Activated CD4-positive, alpha-beta T cell treated with anti-CD3 and anti-CD28 coated beads, Interleukin-2, amount 10 ng/mL, durations not matched to agents 7 days and 5 days (primary cell): Measurements from ENCODE around the gene RBP2. TPM values are rescaled to one million over a fixed set of nuclear protein-coding genes. Genes with fewer than 3 reads are reported as not detected.

Experiments
- CTCF ChIA-PET: fragments of 350-600 bp; sonication (Branson Sonifier 250); formaldehyde crosslinking; loops from one replicate; lab custom pipeline; 2021; ENCODE audit warnings: antibody characterized with exemption; lab: Charles Lee
- POLR2A ChIA-PET: fragments of 350-600 bp; sonication (Branson Sonifier 250); formaldehyde crosslinking; loops from one replicate; lab custom pipeline; 2021; ENCODE audit warnings: antibody characterized with exemption; lab: Charles Lee
- DNase-seq: peaks from one replicate; pipeline ENCODE4 v3.0.0-alpha.2; 2020
- H3K27ac Mint-ChIP-seq: one replicate; pipeline ENCODE4 v1.8.0; 2021; ENCODE audit warnings: mild to moderate bottlenecking, moderate library complexity, mixed read lengths
- H3K27me3 Mint-ChIP-seq: one replicate; pipeline ENCODE4 v1.8.0; 2021; ENCODE audit warnings: mixed read lengths
- H3K36me3 Mint-ChIP-seq: one replicate; pipeline ENCODE4 v1.8.0; 2021; ENCODE audit warnings: low read depth, mixed read lengths
- H3K4me1 Mint-ChIP-seq: one replicate; pipeline ENCODE4 v1.8.0; 2021; ENCODE audit warnings: mixed read lengths
- H3K4me3 Mint-ChIP-seq: one replicate; pipeline ENCODE4 v1.8.0; 2021; ENCODE audit warnings: mild to moderate bottlenecking, moderate library complexity, mixed read lengths
- H3K9me3 Mint-ChIP-seq: one replicate; pipeline ENCODE4 v1.8.0; 2021; ENCODE audit warnings: mixed read lengths
- total RNA-seq, 2 experiments: library from RNA; stranded (reverse); gene quantifications; one replicate each; pipeline ENCODE4 v1.2.3, GENCODE V29; 2021

The RBP2 gene
- total RNA-seq, 2 experiments from 2014 or later: not detected

- Mint-ChIP-seq H3K4me3 (no peak overlapping the region), H3K9me3 (no peaks in the 10 kb centered on the region), H3K36me3 (no peaks in the 10 kb centered on the region), H3K4me1 (no peaks in the 10 kb centered on the region), H3K27me3 (no peaks in the 10 kb centered on the region), H3K27ac (no peak overlapping the region)
- CTCF ChIA-PET: no interaction called here
- no peak for DNase-seq
- POLR2A ChIA-PET: no interaction called here
Measured at GRCh38 chr3:139450159-139450558, 26.2 kb downstream of the RBP2 start.

GRCh38 chr3:139449566-139449965, 26.8 kb downstream of the RBP2 start:
- no peaks in the 10 kb centered on the region for H3K4me1 Mint-ChIP-seq
- CTCF ChIA-PET: no interaction called here
- no peaks in the 10 kb centered on the region for H3K9me3 Mint-ChIP-seq

GRCh38 chr3:139448104-139448503, 28.2 kb downstream of the RBP2 start:
- no peaks in the 10 kb centered on the region for H3K36me3 Mint-ChIP-seq
- no peak overlapping the region for H3K4me3 Mint-ChIP-seq
- no peaks in the 10 kb centered on the region for H3K27me3 Mint-ChIP-seq
- CTCF ChIA-PET: interaction anchor here (0.9 to 1.2 kb wide), 3 partner anchors 8 to 1745 kb away, joined by 3 to 4 read pairs (median 3); no protein-coding TSS in a partner anchor
- POLR2A ChIA-PET: no interaction called here
- no peaks in the 10 kb centered on the region for H3K4me1 Mint-ChIP-seq
- DNase-seq: no peak
- no peak overlapping the region for H3K27ac Mint-ChIP-seq
- H3K9me3 Mint-ChIP-seq: no peaks in the 10 kb centered on the region

More at GRCh38 chr3:139449566-139449965, 26.8 kb downstream of the RBP2 start:
- POLR2A ChIA-PET: no interaction called here
- no peak for DNase-seq
- no peaks in the 10 kb centered on the region for H3K36me3 Mint-ChIP-seq
- H3K27me3 Mint-ChIP-seq: no peaks in the 10 kb centered on the region
- H3K4me3 Mint-ChIP-seq: no peak overlapping the region
- no peak overlapping the region for H3K27ac Mint-ChIP-seq

GRCh38 chr3:139447486-139447885, 28.8 kb downstream of the RBP2 start:
- CTCF ChIA-PET: interaction anchor here (0.9 to 1.2 kb wide), 3 partner anchors 9 to 1744 kb away, joined by 3 to 4 read pairs (median 3); no protein-coding TSS in a partner anchor
- DNase-seq: no peak

GRCh38 chr3:139444446-139444845, 31.9 kb downstream of the RBP2 start:
- ChIA-PET CTCF (no interaction called here), POLR2A (no interaction called here)
- no peaks in the 10 kb centered on the region for H3K36me3 Mint-ChIP-seq
- DNase-seq: no peak
- H3K27ac Mint-ChIP-seq: no peak overlapping the region
- H3K4me1 Mint-ChIP-seq: no peaks in the 10 kb centered on the region
- no peaks in the 10 kb centered on the region for H3K27me3 Mint-ChIP-seq
- no peaks in the 10 kb centered on the region for H3K9me3 Mint-ChIP-seq
- no peak overlapping the region for H3K4me3 Mint-ChIP-seq

More at GRCh38 chr3:139447486-139447885, 28.8 kb downstream of the RBP2 start:
- H3K4me3 Mint-ChIP-seq: no peak overlapping the region
- H3K4me1 Mint-ChIP-seq: no peaks in the 10 kb centered on the region
- POLR2A ChIA-PET: no interaction called here
- H3K27me3 Mint-ChIP-seq: no peaks in the 10 kb centered on the region
- H3K27ac Mint-ChIP-seq: no peak overlapping the region
- H3K36me3 Mint-ChIP-seq: no peaks in the 10 kb centered on the region
- H3K9me3 Mint-ChIP-seq: no peaks in the 10 kb centered on the region

DNA sequence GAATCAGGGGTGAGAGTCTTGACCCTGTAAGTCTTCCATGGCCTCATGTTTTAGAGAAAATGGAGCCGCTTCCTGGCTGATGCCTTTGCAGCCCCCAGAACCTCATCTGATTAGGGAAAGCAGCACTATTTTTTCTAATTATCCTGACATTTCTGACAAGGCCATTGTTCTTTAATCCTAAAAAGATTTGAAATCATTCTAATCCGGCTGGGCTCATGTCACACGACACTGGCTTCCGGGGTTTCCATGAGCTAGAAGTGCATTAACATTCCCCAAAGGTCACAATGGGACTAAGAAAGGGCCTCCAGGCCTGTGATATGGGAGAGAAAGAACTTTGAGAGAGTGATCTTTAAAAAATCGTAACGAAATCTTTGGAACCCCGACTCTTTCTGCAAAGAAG, 33.1 kb downstream of the RBP2 start:
- CTCF ChIA-PET: no interaction called here

GRCh38 chr3:139441656-139442055, 34.7 kb downstream of the RBP2 start:
- Mint-ChIP-seq H3K27ac (no peak overlapping the region), H3K4me3 (no peak overlapping the region), H3K36me3 (no peaks in the 10 kb centered on the region), H3K27me3 (no peaks in the 10 kb centered on the region), H3K4me1 (no peaks in the 10 kb centered on the region), H3K9me3 (no peaks in the 10 kb centered on the region)
- no peak for DNase-seq
- ChIA-PET POLR2A (no interaction called here), CTCF (no interaction called here)

More for the DNA sequence above, 33.1 kb downstream of the RBP2 start:
- POLR2A ChIA-PET: no interaction called here
- no peak overlapping the region for H3K27ac Mint-ChIP-seq
- H3K4me1 Mint-ChIP-seq: no peaks in the 10 kb centered on the region
- no peaks in the 10 kb centered on the region for H3K36me3 Mint-ChIP-seq
- H3K27me3 Mint-ChIP-seq: no peaks in the 10 kb centered on the region
- H3K9me3 Mint-ChIP-seq: no peaks in the 10 kb centered on the region
- no peak for DNase-seq
- H3K4me3 Mint-ChIP-seq: no peak overlapping the region

GRCh38 chr3:139440639-139441556, 35.4 kb downstream of the RBP2 start:
- no peaks in the 10 kb centered on the region for H3K36me3 Mint-ChIP-seq
- ChIA-PET CTCF (interaction anchor here (0.6 kb wide), 1 partner anchor 30 kb away, joined by 3 read pairs; no protein-coding TSS in a partner anchor), POLR2A (no interaction called here)
- H3K4me3 Mint-ChIP-seq: no peak overlapping the region
- no peak for DNase-seq
- H3K27ac Mint-ChIP-seq: no peak overlapping the region
- H3K4me1 Mint-ChIP-seq: no peaks in the 10 kb centered on the region
- H3K27me3 Mint-ChIP-seq: no peaks in the 10 kb centered on the region
- H3K9me3 Mint-ChIP-seq: no peaks in the 10 kb centered on the region

GRCh38 chr3:139439278-139439677, 37.0 kb downstream of the RBP2 start:
- no peaks in the 10 kb centered on the region for H3K4me1 Mint-ChIP-seq
- H3K27me3 Mint-ChIP-seq: no peaks in the 10 kb centered on the region
- H3K27ac Mint-ChIP-seq: no peak overlapping the region
- no peaks in the 10 kb centered on the region for H3K9me3 Mint-ChIP-seq
- no peak for DNase-seq
- ChIA-PET CTCF (interaction anchor here (0.6 kb wide), 1 partner anchor 244 kb away, joined by 3 read pairs; no protein-coding TSS in a partner anchor), POLR2A (no interaction called here)
- H3K4me3 Mint-ChIP-seq: no peak overlapping the region
- H3K36me3 Mint-ChIP-seq: no peaks in the 10 kb centered on the region

- H3K9me3 Mint-ChIP-seq: no peaks in the 10 kb centered on the region
- ChIA-PET POLR2A (no interaction called here), CTCF (interaction anchor here (0.6 kb wide), 1 partner anchor 13 kb away, joined by 3 read pairs; no protein-coding TSS in a partner anchor)
- no peak overlapping the region for H3K27ac Mint-ChIP-seq
- no peak for DNase-seq
- no peaks in the 10 kb centered on the region for H3K27me3 Mint-ChIP-seq
- no peak overlapping the region for H3K4me3 Mint-ChIP-seq
- H3K4me1 Mint-ChIP-seq: no peaks in the 10 kb centered on the region
- no peaks in the 10 kb centered on the region for H3K36me3 Mint-ChIP-seq
Measured at GRCh38 chr3:139434764-139435307, 41.5 kb downstream of the RBP2 start.

GRCh38 chr3:139434228-139434627, 42.1 kb downstream of the RBP2 start:
- ChIA-PET CTCF (interaction anchor here (0.6 kb wide), 1 partner anchor 13 kb away, joined by 3 read pairs; no protein-coding TSS in a partner anchor), POLR2A (no interaction called here)
- DNase-seq: no peak
- Mint-ChIP-seq H3K27ac (no peak overlapping the region), H3K4me3 (no peak overlapping the region), H3K4me1 (no peaks in the 10 kb centered on the region), H3K9me3 (no peaks in the 10 kb centered on the region), H3K27me3 (no peaks in the 10 kb centered on the region), H3K36me3 (no peaks in the 10 kb centered on the region)

GRCh38 chr3:139433089-139433488, 43.2 kb downstream of the RBP2 start:
- Mint-ChIP-seq H3K36me3 (no peaks in the 10 kb centered on the region), H3K9me3 (no peaks in the 10 kb centered on the region), H3K27ac (no peak overlapping the region), H3K4me3 (no peak overlapping the region), H3K4me1 (no peaks in the 10 kb centered on the region), H3K27me3 (no peaks in the 10 kb centered on the region)
- CTCF ChIA-PET: interaction anchor here (0.6 kb wide), 1 partner anchor 1101 kb away, joined by 4 read pairs; no protein-coding TSS in a partner anchor
- no peak for DNase-seq
- POLR2A ChIA-PET: no interaction called here

DNA sequence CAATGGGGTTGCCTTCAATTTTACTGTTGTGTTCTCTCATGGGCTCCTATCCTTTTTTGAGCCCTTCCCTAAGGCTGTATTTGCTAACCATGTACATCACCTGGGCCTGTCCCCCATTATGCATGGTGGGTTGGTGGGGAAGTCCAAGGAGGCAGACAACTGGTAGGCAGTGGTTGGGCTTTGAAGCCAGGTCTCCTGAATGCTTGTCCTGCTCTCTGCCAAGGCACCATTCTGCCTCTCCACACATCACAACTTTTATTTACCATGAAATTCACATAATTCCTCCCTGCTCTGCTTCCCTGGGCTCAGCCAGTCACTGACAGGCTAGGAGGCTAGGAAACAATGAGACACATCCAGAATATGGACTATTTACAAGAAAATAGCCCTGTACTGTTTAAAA, 45.8 kb downstream of the RBP2 start:
- no peaks in the 10 kb centered on the region for H3K9me3 Mint-ChIP-seq
- no peak overlapping the region for H3K27ac Mint-ChIP-seq

More for the DNA sequence above, 45.8 kb downstream of the RBP2 start:
- Mint-ChIP-seq H3K27me3 (no peaks in the 10 kb centered on the region), H3K36me3 (no peaks in the 10 kb centered on the region), H3K4me1 (no peaks in the 10 kb centered on the region), H3K4me3 (no peak overlapping the region)
- no peak for DNase-seq
- POLR2A ChIA-PET: no interaction called here
- CTCF ChIA-PET: no interaction called here
